IMR-90 (cell line): ENCODE data around the gene TUSC2. TPM values are rescaled to one million over a fixed set of nuclear protein-coding genes. Genes with fewer than 3 reads are reported as not detected.

Source experiments
- ATAC-seq: fragments of 200-7000 bp; cut with Tn5 transposase; 2 replicates; pipeline ENCODE4 v1.9.1; 2020; ENCODE audit warnings: low read depth, mild to moderate bottlenecking, moderate library complexity
- BruUV-seq: library from RNA; stranded (reverse); fragments of 400-500 nt; replicated peaks from 2 replicates; lab custom pipeline; 2021; lab: Mats Ljungman, UMichigan
- CTCF ChIA-PET: fragments of 300-600 bp; formaldehyde crosslinking; extraction: SDS; loops from one replicate; lab custom pipeline; 2021; ENCODE audit warnings: antibody characterized with exemption; lab: Yijun Ruan, JAX
- POLR2A ChIA-PET: fragments of 300-600 bp; sonication (Branson Sonifier 250); formaldehyde crosslinking; loops from one replicate; lab custom pipeline; 2022; ENCODE audit warnings: antibody characterized with exemption; ENCODE audit not compliant: unreplicated experiment; lab: Charles Lee
- DNase-seq: peaks from one replicate; pipeline ENCODE4 v3.0.0; 2013
- H2AFZ ChIP-seq: replicated peaks from 2 replicates; pipeline ENCODE3; 2013; ENCODE audit warnings: low read length, mild to moderate bottlenecking; ENCODE audit not compliant: poor library complexity
- H2AK5ac ChIP-seq: 2 replicates; pipeline ENCODE4 v1.6.1; 2013; ENCODE audit warnings: low read depth, low read length, inconsistent platforms
- H2AK9ac ChIP-seq: replicated peaks from 2 replicates; pipeline ENCODE3; 2013; ENCODE audit warnings: mild to moderate bottlenecking, low read depth, low read length, moderate library complexity; ENCODE audit not compliant: poor library complexity
- H2BK120ac ChIP-seq: 2 replicates; pipeline ENCODE4 v1.6.1; 2013; ENCODE audit warnings: low read depth, low read length, inconsistent platforms
- H2BK15ac ChIP-seq: 3 replicates; pipeline ENCODE4 v1.6.1; 2013; ENCODE audit warnings: low read depth, low read length, inconsistent platforms
- H2BK20ac ChIP-seq: 2 replicates; pipeline ENCODE4 v1.6.1; 2013; ENCODE audit warnings: low read depth, mild to moderate bottlenecking, inconsistent platforms, low read length, moderate library complexity
- H2BK5ac ChIP-seq: 2 replicates; pipeline ENCODE4 v1.6.1; 2013; ENCODE audit warnings: mild to moderate bottlenecking, low read depth, low read length, inconsistent platforms; ENCODE audit not compliant: poor library complexity, severe bottlenecking
- H3K14ac ChIP-seq: replicated peaks from 2 replicates; pipeline ENCODE4 v1.6.1; 2013; ENCODE audit warnings: low read depth, low read length, inconsistent platforms
- H3K18ac ChIP-seq: 2 replicates; pipeline ENCODE4 v1.6.1; 2013; ENCODE audit warnings: low read depth, low read length, control low read depth
- H3K23ac ChIP-seq: 2 replicates; pipeline ENCODE4 v1.6.1; 2013; ENCODE audit warnings: low read depth, low read length, inconsistent platforms
- H3K27ac ChIP-seq: 2 replicates; pipeline ENCODE4 v1.5.1; 2013; ENCODE audit warnings: mild to moderate bottlenecking, control low read depth, low read length; ENCODE audit not compliant: insufficient read depth
- H3K27me3 ChIP-seq: 2 replicates; pipeline ENCODE4 v1.6.1; 2013; ENCODE audit warnings: low read length; ENCODE audit not compliant: control insufficient read depth, insufficient read depth
- H3K36me3 ChIP-seq: 2 replicates; pipeline ENCODE4 v1.6.1; 2013; ENCODE audit warnings: low read length, mixed read lengths; ENCODE audit not compliant: control insufficient read depth, insufficient read depth
- H3K4ac ChIP-seq: 2 replicates; pipeline ENCODE4 v1.6.1; 2013; ENCODE audit warnings: low read depth, low read length, inconsistent platforms
- H3K4me1 ChIP-seq: 2 replicates; pipeline ENCODE4 v1.6.1; 2013; ENCODE audit warnings: low read length, mixed read lengths; ENCODE audit not compliant: control insufficient read depth, insufficient read depth
- H3K4me2 ChIP-seq: 2 replicates; pipeline ENCODE4 v1.6.1; 2013; ENCODE audit warnings: low read depth, mild to moderate bottlenecking, control low read depth, low read length, moderate library complexity
- H3K4me3 ChIP-seq: 2 replicates; pipeline ENCODE4 v1.5.1; 2013; ENCODE audit warnings: low read depth, mild to moderate bottlenecking, control low read depth, low read length, moderate library complexity; ENCODE audit not compliant: insufficient read depth
- H3K56ac ChIP-seq: 2 replicates; pipeline ENCODE4 v1.6.1; 2013; ENCODE audit warnings: low read length, inconsistent platforms; ENCODE audit not compliant: insufficient read depth; ENCODE audit errors: extremely low read depth
- H3K79me1 ChIP-seq, 2 experiments: 2 replicates each; pipeline ENCODE4 v1.6.1; 2013; ENCODE audit warnings: low read length in 2 of 2, inconsistent platforms in 1 of 2, low read depth in 1 of 2
- H3K9ac ChIP-seq: 2 replicates; pipeline ENCODE4 v1.6.1; 2013; ENCODE audit warnings: low read depth, low read length, control low read depth
- H3K9me1 ChIP-seq: 2 replicates; pipeline ENCODE4 v1.6.1; 2013; ENCODE audit warnings: low read length, inconsistent platforms; ENCODE audit not compliant: insufficient read depth
- H3K9me3 ChIP-seq: 2 replicates; pipeline ENCODE4 v1.6.1; 2013; ENCODE audit warnings: low read length; ENCODE audit not compliant: control insufficient read depth, insufficient read depth
- H4K20me1 ChIP-seq: 2 replicates; pipeline ENCODE4 v1.6.1; 2013; ENCODE audit warnings: low read length, inconsistent platforms; ENCODE audit not compliant: insufficient read depth
- H4K5ac ChIP-seq: 2 replicates; pipeline ENCODE4 v1.6.1; 2013; ENCODE audit warnings: mild to moderate bottlenecking, low read depth, low read length, control low read depth
- H4K8ac ChIP-seq, 2 experiments: 2 replicates each; pipeline ENCODE4 v1.6.1; 2013; ENCODE audit warnings: low read depth in 2 of 2, low read length in 2 of 2, control low read depth in 1 of 2, inconsistent platforms in 1 of 2
- H4K91ac ChIP-seq: 2 replicates; pipeline ENCODE4 v1.6.1; 2013; ENCODE audit warnings: low read depth, low read length, inconsistent platforms; ENCODE audit not compliant: insufficient read depth
- BHLHE40 ChIP-seq: fragments of 150-350 bp; IDR thresholded peaks from 2 replicates; pipeline ENCODE4 v1.6.1; 2016; ENCODE audit warnings: mild to moderate bottlenecking, low read depth, low read length
- CHD1 ChIP-seq: IDR thresholded peaks from 2 replicates; pipeline ENCODE4 v1.6.1; 2012; ENCODE audit warnings: low read depth, low read length, improper control_type of control experiment
- MAFK ChIP-seq: IDR thresholded peaks from 2 replicates; pipeline ENCODE4 v1.6.1; 2012; ENCODE audit warnings: low read depth, low read length, improper control_type of control experiment
- MXI1 ChIP-seq: IDR thresholded peaks from 2 replicates; pipeline ENCODE4 v1.6.1; 2012; ENCODE audit warnings: low read depth, mild to moderate bottlenecking, low read length, moderate library complexity, borderline replicate concordance
- POLR2A ChIP-seq: IDR thresholded peaks from 2 replicates; pipeline ENCODE4 v1.6.1; 2012; ENCODE audit warnings: mild to moderate bottlenecking, low read depth, low read length
- RAD21 ChIP-seq: IDR thresholded peaks from 2 replicates; pipeline ENCODE4 v1.6.1; 2012; ENCODE audit warnings: low read length, improper control_type of control experiment
- RCOR1 ChIP-seq: IDR thresholded peaks from 2 replicates; pipeline ENCODE4 v1.6.1; 2012; ENCODE audit warnings: mild to moderate bottlenecking, low read length, improper control_type of control experiment; ENCODE audit not compliant: insufficient replicate concordance
- WGBS, 2 experiments: methylation state at CpG; one replicate each; pipeline versions ENCODE4 v1.1.5 to v1.1.7; 2013; ENCODE audit warnings: missing lambda C conversion rate in 2 of 2; ENCODE audit not compliant: insufficient read length in 1 of 2; ENCODE audit errors: extremely low coverage in 2 of 2; 5-methylcytosine and 5-hydroxymethylcytosine counted together
- dilution Hi-C: fragments of 300-500 bp; cut with HindIII; formaldehyde crosslinking; loops from one replicate; pipeline ENCODE4 v1.14.3; 2018; ENCODE audit warnings: low sequenced_read_pairs; ENCODE audit not compliant: unreplicated experiment
- in situ Hi-C: fragments of 300-500 bp; cut with MboI; formaldehyde crosslinking; loops from 3 replicates; pipeline ENCODE4 v1.14.3; 2019; ENCODE audit warnings: low sequenced_read_pairs, inconsistent platforms, mixed read lengths
- intact Hi-C: fragments of 100-400 bp; cut with micrococcal nuclease; formaldehyde crosslinking; loops from 2 replicates; pipeline ENCODE4 v1.10.0; 2022
- polyA plus RNA-seq, 3 experiments: library from polyadenylated mRNA; depleted of rRNA; stranded (reverse); fragments of >200 nt; gene quantifications; 2 replicates each; pipeline ENCODE4 v1.2.3, GENCODE V29; 2012; ENCODE audit warnings: low replicate concordance in 1 of 3
- total RNA-seq: library from RNA; depleted of rRNA; stranded (reverse); fragments of >200 nt; gene quantifications from 2 replicates; pipeline ENCODE4 v1.2.3, GENCODE V29; 2012

The TUSC2 gene
- total and polyA plus RNA-seq, 2 of the 4 experiments (the other 2 are of a cell fraction): 13.4 to 24.0 TPM

DNA sequence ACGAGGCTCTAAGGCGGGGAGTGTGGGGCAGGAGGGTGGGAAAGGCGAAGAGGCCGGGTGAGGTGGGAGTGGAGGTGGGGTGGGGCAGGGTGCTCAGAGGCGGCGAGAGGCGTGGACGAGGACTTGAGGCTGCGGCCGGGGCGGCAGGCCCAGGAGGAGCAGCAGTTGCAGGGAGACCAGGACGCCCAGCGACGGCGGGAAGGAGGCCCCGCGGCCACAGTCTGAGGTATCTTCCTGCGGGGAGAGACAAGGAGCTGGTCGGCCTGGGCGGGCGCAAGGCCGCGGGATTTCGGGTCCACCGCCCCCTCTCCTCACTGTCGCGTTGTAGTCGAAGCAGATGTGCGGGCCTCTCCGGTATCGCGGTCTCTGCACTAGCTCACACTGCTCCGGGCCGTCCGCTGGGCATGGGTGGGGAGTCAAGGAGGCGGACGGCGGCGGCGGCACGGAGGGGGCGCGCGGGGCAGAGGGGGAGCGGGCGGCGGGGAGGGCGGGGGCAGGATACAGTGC, 36.6 kb upstream of the TUSC2 start:
- H3K56ac ChIP-seq: no peak overlapping the region
- POLR2A ChIA-PET: no interaction called here
- H3K27me3 ChIP-seq: peaks cover 29% of the 10 kb centered on the region
- H4K91ac ChIP-seq: no peak overlapping the region
- H2AK9ac ChIP-seq: peak overlapping the region; percentile 29
- no peak overlapping the region; the same call in 1 of the 2 replicates for H3K23ac ChIP-seq
- H3K4me2 ChIP-seq: peak overlapping the region; percentile 84
- no peaks in the 10 kb centered on the region for H3K36me3 ChIP-seq
- BruUV-seq: no TSS peak
- H3K18ac ChIP-seq: no peak overlapping the region
- dilution Hi-C loops (no loop called here), in situ Hi-C loops (no loop called here), intact Hi-C loops (no loop called here)
- CTCF ChIA-PET: no interaction called here
- ATAC-seq: peak; percentile 75
- peak overlapping the region; percentile 45 for H3K4me3 ChIP-seq
- H3K14ac ChIP-seq: peak overlapping the region; percentile 74; the same call in 1 of the 2 replicates
- peak overlapping the region; percentile 15; the same call in 1 of the 2 replicates for H2AK5ac ChIP-seq
- no peaks in the 10 kb centered on the region for H4K20me1 ChIP-seq
- peaks cover 3% of the 10 kb centered on the region; the same call in 1 of the 2 replicates for H3K4me1 ChIP-seq
- peak overlapping the region; percentile 60 for H3K9ac ChIP-seq
- H4K8ac ChIP-seq: peak overlapping the region; percentile 40 to 66; a peak in 2 of 4 replicates
- no peak overlapping the region for H2BK5ac ChIP-seq
- no peak overlapping the region for H2BK15ac ChIP-seq
- H3K9me1 ChIP-seq: peaks cover 10% of the 10 kb centered on the region; the same call in 1 of the 2 replicates
- TF ChIP-seq POLR2A (no peak), MXI1 (no peak), RAD21 (no peak), BHLHE40 (no peak), RCOR1 (no peak), MAFK (no peak), CHD1 (no peak)
- no peaks in the 10 kb centered on the region for H3K9me3 ChIP-seq
- peak overlapping the region; percentile 1; the same call in 1 of the 2 replicates for H3K27ac ChIP-seq
- H2BK20ac ChIP-seq: no peak overlapping the region
- no peak overlapping the region for H4K5ac ChIP-seq
- peaks cover 0 to 6% of the 10 kb centered on the region in 2 experiments; a peak in 1 of 4 replicates for H3K79me1 ChIP-seq
- WGBS, 2 experiments: 11% methylated on average over 21 of the region's 48 CpGs; no CpG with 5 or more reads in 1 of the 2 experiments
- H2BK120ac ChIP-seq: no peak overlapping the region
- peak overlapping the region; percentile 98 for H2AFZ ChIP-seq
- H3K4ac ChIP-seq: peak overlapping the region; percentile 42; the same call in 1 of the 2 replicates
- no peak for DNase-seq
